Measurements from ENCODE around the gene AGL. TPM values are rescaled to one million over a fixed set of nuclear protein-coding genes. Genes with fewer than 3 reads are reported as not detected.
A peak's percentile ranks its signal among the peaks of the same experiment; 100 is the strongest.
"Not testable (repeated sequence)": the region's sequence is repeated elsewhere in the genome, so short reads cannot be mapped to it uniquely, and the experiment has no call there.

AGL gene
- total RNA-seq, 1 donor from 2014 or later: 56.3 TPM

GRCh38 chr1:99906535-99906934 is 56.4 kb downstream of the AGL start:
- intact Hi-C loops (cut with DNase I): no loop called here
- no peak for ATAC-seq
- DNase-seq (ENCODE audit: missing footprints): no peak

GRCh38 chr1:99917214-99917613 is 67.1 kb downstream of the AGL start:
- DNase-seq (ENCODE audit: missing footprints) (no peak), ATAC-seq (peak; percentile 77)
- intact Hi-C loops (cut with DNase I): loop anchor here (10.0 kb wide), 1 partner anchor 218 kb away; the partner anchor contains the start of genes SASS6 and TRMT13

- DNase-seq (ENCODE audit: missing footprints): no peak
- peak; percentile 41 for ATAC-seq
- intact Hi-C loops (cut with DNase I): loop anchor here (10.0 kb wide), 1 partner anchor 216 kb away; the partner anchor contains the start of genes SASS6 and TRMT13
Observed at GRCh38 chr1:99919220-99919619, 69.1 kb downstream of the AGL start.

GRCh38 chr1:99934801-99935200 is 84.6 kb downstream of the AGL start:
- no peak for DNase-seq (ENCODE audit: missing footprints)
- intact Hi-C loops (cut with DNase I): no loop called here
- no peak for ATAC-seq

- intact Hi-C loops (cut with DNase I): no loop called here
- no peak for ATAC-seq
Observed at GRCh38 chr1:99935534-99935933, 85.4 kb downstream of the AGL start.

GRCh38 chr1:99936071-99936470 is 85.9 kb downstream of the AGL start:
- DNase-seq (ENCODE audit: missing footprints) (no peak), ATAC-seq (no peak)
- intact Hi-C loops (cut with DNase I): no loop called here

More at GRCh38 chr1:99935534-99935933, 85.4 kb downstream of the AGL start:
- DNase-seq (ENCODE audit: missing footprints): no peak

- ATAC-seq (no peak), DNase-seq (ENCODE audit: missing footprints) (no peak)
- intact Hi-C loops (cut with DNase I): no loop called here
Observed at GRCh38 chr1:99942723-99943122, 92.6 kb downstream of the AGL start.

GRCh38 chr1:99943223-99943794 is 93.1 kb downstream of the AGL start:
- no peak for DNase-seq (ENCODE audit: missing footprints)
- no peak for ATAC-seq
- intact Hi-C loops (cut with DNase I): no loop called here

- ATAC-seq (no peak), DNase-seq (ENCODE audit: missing footprints) (no peak)
- intact Hi-C loops (cut with DNase I): no loop called here
Observed at GRCh38 chr1:99944192-99944591, 94.0 kb downstream of the AGL start.

GRCh38 chr1:99945174-99945573 is 95.0 kb downstream of the AGL start:
- intact Hi-C loops (cut with DNase I): no loop called here
- ATAC-seq (no peak), DNase-seq (ENCODE audit: missing footprints) (no peak)

- ATAC-seq: no peak
- intact Hi-C loops (cut with DNase I): no loop called here
- DNase-seq (ENCODE audit: missing footprints): no peak
Observed at GRCh38 chr1:99950486-99950885, 100.3 kb downstream of the AGL start.

GRCh38 chr1:99952522-99952921 is 102.4 kb downstream of the AGL start:
- DNase-seq (ENCODE audit: missing footprints) (no peak), ATAC-seq (no peak)
- intact Hi-C loops (cut with DNase I): no loop called here

GRCh38 chr1:99955375-99955774 is 105.2 kb downstream of the AGL start:
- intact Hi-C loops (cut with DNase I): no loop called here
- no peak for ATAC-seq
- no peak for DNase-seq (ENCODE audit: missing footprints)

- intact Hi-C loops (cut with DNase I): no loop called here
- peak; percentile 44 for ATAC-seq
- no peak for DNase-seq (ENCODE audit: missing footprints)
Observed at GRCh38 chr1:99956755-99957154, 106.6 kb downstream of the AGL start.

GRCh38 chr1:99957818-99958217 is 107.7 kb downstream of the AGL start:
- intact Hi-C loops (cut with DNase I): no loop called here
- DNase-seq (ENCODE audit: missing footprints) (no peak), ATAC-seq (no peak)

GRCh38 chr1:99959189-99959705 is 109.1 kb downstream of the AGL start:
- DNase-seq (ENCODE audit: missing footprints); intact Hi-C loops (cut with DNase I); ATAC-seq: not testable (repeated sequence)

- ATAC-seq; intact Hi-C loops (cut with DNase I); DNase-seq (ENCODE audit: missing footprints): not testable (repeated sequence)
Observed at GRCh38 chr1:99960260-99960659, 110.1 kb downstream of the AGL start.

GRCh38 chr1:99963041-99963795 is 113.1 kb downstream of the AGL start:
- DNase-seq (ENCODE audit: missing footprints): no peak
- intact Hi-C loops (cut with DNase I): no loop called here
- ATAC-seq: no peak

- ATAC-seq (no peak), DNase-seq (ENCODE audit: missing footprints) (no peak)
- intact Hi-C loops (cut with DNase I): loop anchor here (5.0 kb wide), 1 partner anchor 72 kb away; a partner anchor contains a TSS
Observed at GRCh38 chr1:99964806-99965205, 114.6 kb downstream of the AGL start.
